Stimulated activated naive B cell treated with anti-CD40 and anti-IgM and Interleukin-4, amounts not matched to agents 10 μg/mL and 1 μg/mL and 100 μg/mL, for 72 hours (primary cell): Measurements from ENCODE around the gene EML3.

ENCODE experiments used
- ATAC-seq, 2 donors: fragments of 150-1000 bp; cut with Tn5 transposase; replicated peaks; 2 replicates each; pipeline ENCODE4 v1.10.0; 2021; ENCODE audit warnings: moderate library complexity in 1 of 2
- DNase-seq: peaks from one replicate; pipeline ENCODE4 v3.0.0; 2021
- H3K27ac Mint-ChIP-seq: one replicate; pipeline ENCODE4 v1.8.0; 2022; ENCODE audit warnings: mild to moderate bottlenecking, mixed read lengths
- H3K27me3 Mint-ChIP-seq, 2 donors: one replicate each; pipeline ENCODE4 v1.8.0; 2022; ENCODE audit warnings: mixed read lengths in 2 of 2
- H3K36me3 Mint-ChIP-seq, 2 donors: one replicate each; pipeline ENCODE4 v1.8.0; 2022; ENCODE audit warnings: mixed read lengths in 2 of 2, mild to moderate bottlenecking in 1 of 2
- H3K4me1 Mint-ChIP-seq, 2 donors: one replicate each; pipeline ENCODE4 v1.8.0; 2022; ENCODE audit warnings: mixed read lengths in 2 of 2, mild to moderate bottlenecking in 1 of 2
- H3K4me3 Mint-ChIP-seq, 2 donors: one replicate each; pipeline ENCODE4 v1.8.0; 2022; ENCODE audit warnings: mild to moderate bottlenecking in 2 of 2, mixed read lengths in 2 of 2, moderate library complexity in 1 of 2
- H3K9me3 Mint-ChIP-seq, 2 donors: one replicate each; pipeline ENCODE4 v1.8.0; 2022; ENCODE audit warnings: mixed read lengths in 2 of 2, mild to moderate bottlenecking in 1 of 2

Gene EML3

GRCh38 chr11:62608776-62609175, 3.8 kb downstream of the EML3 start:
- Mint-ChIP-seq H3K36me3 (peaks cover 46 to 62% of the 10 kb centered on the region in 2 donors), H3K4me3 (no peak overlapping the region), H3K27ac (peak overlapping the region; percentile 6)

GRCh38 chr11:62607714-62608113, 4.9 kb downstream of the EML3 start:
- ATAC-seq (no peak), DNase-seq (no peak)
- Mint-ChIP-seq H3K9me3 (no peaks in the 10 kb centered on the region), H3K36me3 (peaks cover 55 to 72% of the 10 kb centered on the region in 2 donors), H3K4me1 (peaks cover 38 to 59% of the 10 kb centered on the region in 2 donors), H3K4me3 (no peak overlapping the region), H3K27me3 (no peaks in the 10 kb centered on the region), H3K27ac (no peak overlapping the region)

More at GRCh38 chr11:62608776-62609175, 3.8 kb downstream of the EML3 start:
- DNase-seq (no peak), ATAC-seq (no peak)
- H3K27me3 Mint-ChIP-seq, result no peaks in the 10 kb centered on the region
- H3K4me1 Mint-ChIP-seq, result peaks cover 36 to 50% of the 10 kb centered on the region in 2 donors
- no peaks in the 10 kb centered on the region for H3K9me3 Mint-ChIP-seq

GRCh38 chr11:62605902-62606301, 6.7 kb downstream of the EML3 start:
- no peak overlapping the region for H3K4me3 Mint-ChIP-seq
- H3K27ac Mint-ChIP-seq, result peak overlapping the region; percentile 65
- DNase-seq (no peak), ATAC-seq (no peak)
- H3K4me1 Mint-ChIP-seq, result peaks cover 35 to 54% of the 10 kb centered on the region in 2 donors
- H3K9me3 Mint-ChIP-seq, result no peaks in the 10 kb centered on the region
- peaks cover 62 to 73% of the 10 kb centered on the region in 2 donors for H3K36me3 Mint-ChIP-seq
- H3K27me3 Mint-ChIP-seq, result no peaks in the 10 kb centered on the region

- Mint-ChIP-seq H3K27ac (peak overlapping the region; percentile 65), H3K36me3 (peaks cover 61 to 73% of the 10 kb centered on the region in 2 donors), H3K9me3 (no peaks in the 10 kb centered on the region), H3K4me3 (no peak overlapping the region), H3K27me3 (no peaks in the 10 kb centered on the region), H3K4me1 (peaks cover 33 to 53% of the 10 kb centered on the region in 2 donors)
- no peak for ATAC-seq
- DNase-seq, result no peak
Observed at GRCh38 chr11:62605467-62605866, 7.1 kb downstream of the EML3 start.

- peaks cover 36 to 54% of the 10 kb centered on the region in 2 donors for H3K4me1 Mint-ChIP-seq
- peaks cover 64 to 75% of the 10 kb centered on the region in 2 donors for H3K36me3 Mint-ChIP-seq
- DNase-seq, result no peak
- no peak overlapping the region for H3K27ac Mint-ChIP-seq
- ATAC-seq, result no peak
- peaks cover 0 to 3% of the 10 kb centered on the region in 2 donors for H3K9me3 Mint-ChIP-seq
- no peak overlapping the region for H3K4me3 Mint-ChIP-seq
- no peaks in the 10 kb centered on the region for H3K27me3 Mint-ChIP-seq
Observed at GRCh38 chr11:62604460-62605120, 8.0 kb downstream of the EML3 start.

GRCh38 chr11:62603776-62604299, 8.7 kb downstream of the EML3 start:
- H3K4me1 Mint-ChIP-seq, result peaks cover 39 to 58% of the 10 kb centered on the region in 2 donors
- peaks cover 2 to 3% of the 10 kb centered on the region in 2 donors for H3K9me3 Mint-ChIP-seq

GRCh38 chr11:62603072-62603408, 9.5 kb downstream of the EML3 start:
- Mint-ChIP-seq H3K4me1 (peaks cover 42 to 59% of the 10 kb centered on the region in 2 donors), H3K36me3 (peaks cover 71 to 78% of the 10 kb centered on the region in 2 donors)

More at GRCh38 chr11:62603776-62604299, 8.7 kb downstream of the EML3 start:
- DNase-seq (no peak), ATAC-seq (no peak)
- no peaks in the 10 kb centered on the region for H3K27me3 Mint-ChIP-seq
- H3K36me3 Mint-ChIP-seq, result peaks cover 68 to 75% of the 10 kb centered on the region in 2 donors
- no peak overlapping the region for H3K27ac Mint-ChIP-seq
- peak overlapping the region in 1 of 2 donors; percentile 60 for H3K4me3 Mint-ChIP-seq

GRCh38 chr11:62602141-62603071, 10.2 kb downstream of the EML3 start:
- H3K4me3 Mint-ChIP-seq, result peak overlapping the region; percentile 90 to 93
- no peaks in the 10 kb centered on the region for H3K27me3 Mint-ChIP-seq
- peak overlapping the region; percentile 96 for H3K27ac Mint-ChIP-seq
- no peak for ATAC-seq
- DNase-seq, result peak; percentile 23
- H3K36me3 Mint-ChIP-seq, result peaks cover 70 to 78% of the 10 kb centered on the region in 2 donors
- H3K4me1 Mint-ChIP-seq, result peaks cover 44 to 59% of the 10 kb centered on the region in 2 donors
- peaks cover 2 to 3% of the 10 kb centered on the region in 2 donors for H3K9me3 Mint-ChIP-seq

More at GRCh38 chr11:62603072-62603408, 9.5 kb downstream of the EML3 start:
- DNase-seq, result no peak
- no peak for ATAC-seq
- Mint-ChIP-seq H3K27me3 (no peaks in the 10 kb centered on the region), H3K9me3 (peaks cover 2 to 3% of the 10 kb centered on the region in 2 donors), H3K27ac (peak overlapping the region; percentile 39), H3K4me3 (peak overlapping the region; percentile 26 to 60)

GRCh38 chr11:62601372-62602140, 11.0 kb downstream of the EML3 start, which contains the start of gene MTA2:
Gene MTA2, minus strand, starts transcription at chr11:62601865. Its CDS starts 415 bp downstream, at chr11:62601450.
- peaks cover 46 to 63% of the 10 kb centered on the region in 2 donors for H3K4me1 Mint-ChIP-seq
- peaks cover 73 to 79% of the 10 kb centered on the region in 2 donors for H3K36me3 Mint-ChIP-seq
- H3K4me3 Mint-ChIP-seq, result peak within 1 kb of the TSS; percentile 90 to 93

GRCh38 chr11:62601122-62601371, 11.5 kb downstream of the EML3 start:
- H3K27me3 Mint-ChIP-seq, result no peaks in the 10 kb centered on the region
- H3K27ac Mint-ChIP-seq, result peak overlapping the region; percentile 96
- ATAC-seq (peak; percentile 18 to 19), DNase-seq (peak; percentile 52)
- H3K4me3 Mint-ChIP-seq, result peak overlapping the region; percentile 90 to 93
- peaks cover 2 to 3% of the 10 kb centered on the region in 2 donors for H3K9me3 Mint-ChIP-seq
- H3K36me3 Mint-ChIP-seq, result peaks cover 72 to 77% of the 10 kb centered on the region in 2 donors
- H3K4me1 Mint-ChIP-seq, result peaks cover 46 to 63% of the 10 kb centered on the region in 2 donors

More at GRCh38 chr11:62601372-62602140, 11.0 kb downstream of the EML3 start, which contains the start of gene MTA2:
- Mint-ChIP-seq H3K9me3 (peaks cover 2 to 3% of the 10 kb centered on the region in 2 donors), H3K27me3 (no peaks in the 10 kb centered on the region), H3K27ac (peak within 1 kb of the TSS; percentile 96)
- ATAC-seq (peak; percentile 84 to 87), DNase-seq (peak; percentile 100)

- peaks cover 72 to 76% of the 10 kb centered on the region in 2 donors for H3K36me3 Mint-ChIP-seq
- H3K4me3 Mint-ChIP-seq, result peak overlapping the region; percentile 90 to 93
- no peak for ATAC-seq
- H3K9me3 Mint-ChIP-seq, result peaks cover 2 to 3% of the 10 kb centered on the region in 2 donors
- peak overlapping the region; percentile 96 for H3K27ac Mint-ChIP-seq
- H3K27me3 Mint-ChIP-seq, result no peaks in the 10 kb centered on the region
- no peak for DNase-seq
- H3K4me1 Mint-ChIP-seq, result peaks cover 46 to 66% of the 10 kb centered on the region in 2 donors
Observed at GRCh38 chr11:62600367-62601121, 12.0 kb downstream of the EML3 start.

- Mint-ChIP-seq H3K9me3 (peaks cover 2 to 3% of the 10 kb centered on the region in 2 donors), H3K27ac (peak overlapping the region; percentile 96), H3K36me3 (peaks cover 71 to 74% of the 10 kb centered on the region in 2 donors), H3K4me3 (peak overlapping the region; percentile 90 to 93), H3K4me1 (peaks cover 41 to 65% of the 10 kb centered on the region in 2 donors), H3K27me3 (no peaks in the 10 kb centered on the region)
- DNase-seq (no peak), ATAC-seq (no peak)
Observed at GRCh38 chr11:62599901-62600300, 12.7 kb downstream of the EML3 start.
